GM19455 (cell line): ENCODE data around the gene CDH26.

Experiments used
- ATAC-seq: cut with Tn5 transposase; IDR thresholded peaks from one replicate; pipeline ENCODE4 v1.9.1; 2021; ENCODE audit not compliant: unreplicated experiment

Gene CDH26

GRCh38 chr20:60057866-60058807 is 99.9 kb downstream of the CDH26 start:
- peak; percentile 13 for ATAC-seq

- ATAC-seq: no peak
Measured at GRCh38 chr20:60058879-60059278, 100.7 kb downstream of the CDH26 start.

GRCh38 chr20:60060006-60060557 is 101.9 kb downstream of the CDH26 start:
- no peak for ATAC-seq

GRCh38 chr20:60060593-60060992 is 102.4 kb downstream of the CDH26 start:
- ATAC-seq: no peak

GRCh38 chr20:60062431-60063047 is 104.3 kb downstream of the CDH26 start:
- no peak for ATAC-seq

- ATAC-seq: no peak
Measured at GRCh38 chr20:60063048-60063451, 104.8 kb downstream of the CDH26 start.

- no peak for ATAC-seq
Measured at GRCh38 chr20:60063739-60064380, 105.6 kb downstream of the CDH26 start.
